Dedifferentiated amniotic fluid mesenchymal stem cell (primary cell): ENCODE results near the gene PFN3.
"Not testable (repeated sequence)": the region's sequence is repeated elsewhere in the genome, so short reads cannot be mapped to it uniquely, and the experiment has no call there.

Experiments used
- DNase-seq: peaks from one replicate; pipeline ENCODE4 v3.0.0-alpha.2; 2016; ENCODE audit errors: extremely low spot score

Gene PFN3

GRCh38 chr5:177425196-177425800 lies 24.8 kb upstream of the PFN3 start:
- no peak for DNase-seq

- DNase-seq: no peak
Measured at GRCh38 chr5:177423671-177424070, 23.2 kb upstream of the PFN3 start.

GRCh38 chr5:177421062-177421798 lies 20.8 kb upstream of the PFN3 start:
- DNase-seq: no peak

DNA sequence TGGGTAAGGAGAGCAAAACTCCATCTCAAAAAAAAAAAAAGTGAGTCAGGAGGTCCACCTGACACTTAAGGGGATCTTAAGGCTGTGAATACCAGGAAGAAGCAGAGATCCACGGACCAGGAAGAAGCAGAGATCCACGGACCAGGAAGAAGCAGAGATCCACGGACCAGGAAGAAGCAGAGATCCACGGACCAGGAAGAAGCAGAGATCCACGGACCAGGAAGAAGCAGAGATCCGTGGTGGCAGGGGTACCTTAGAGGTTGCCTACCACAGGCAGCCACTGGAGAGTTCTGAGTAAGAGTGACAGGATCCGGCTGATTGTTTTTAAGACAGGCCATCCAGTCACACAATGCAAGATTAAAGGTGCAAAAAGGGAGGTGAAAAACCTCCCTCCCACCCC lies 20.0 kb upstream of the PFN3 start:
- DNase-seq: not testable (repeated sequence)

DNA sequence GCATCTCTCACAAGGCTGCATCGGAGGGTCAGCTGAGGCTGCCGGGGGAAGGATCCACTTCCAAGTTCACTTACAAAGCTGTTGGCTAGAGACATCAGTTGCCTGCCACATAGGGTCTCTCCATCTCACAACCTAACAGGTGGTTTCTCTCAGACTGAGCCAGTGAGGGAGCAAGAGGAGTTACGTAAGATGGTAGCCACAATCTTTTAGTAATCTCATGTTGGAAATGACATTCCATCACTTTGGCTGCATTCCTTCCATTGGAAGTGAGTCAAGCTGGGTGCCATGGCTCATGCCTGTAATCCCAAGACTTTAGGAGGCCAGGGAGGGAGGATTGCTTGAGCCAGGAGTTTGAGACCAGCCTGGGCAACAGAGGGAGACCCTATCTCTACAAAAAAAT lies 18.6 kb upstream of the PFN3 start:
- no peak for DNase-seq

DNA sequence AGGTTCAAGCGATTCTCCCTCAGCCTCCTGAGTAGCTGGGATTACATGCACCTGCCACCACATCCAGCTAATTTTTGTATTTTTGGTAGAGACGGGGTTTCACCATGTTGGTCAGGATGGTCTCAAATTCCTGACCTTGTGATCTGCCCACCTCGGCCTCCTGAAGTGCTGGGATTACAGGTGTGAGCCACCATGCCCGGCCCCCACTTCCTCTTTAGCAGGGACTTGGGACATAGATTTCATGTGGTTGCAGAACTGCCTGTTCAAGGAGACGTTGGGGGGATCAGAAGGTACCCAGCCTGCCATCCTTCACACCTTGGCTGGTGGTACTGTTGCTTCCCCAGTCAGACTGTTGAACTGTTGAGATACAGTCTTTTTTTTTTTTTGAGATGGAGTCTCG lies 16.6 kb upstream of the PFN3 start:
- DNase-seq: not testable (repeated sequence)

- no peak for DNase-seq
Measured at GRCh38 chr5:177414481-177414880, 14.0 kb upstream of the PFN3 start.

DNA sequence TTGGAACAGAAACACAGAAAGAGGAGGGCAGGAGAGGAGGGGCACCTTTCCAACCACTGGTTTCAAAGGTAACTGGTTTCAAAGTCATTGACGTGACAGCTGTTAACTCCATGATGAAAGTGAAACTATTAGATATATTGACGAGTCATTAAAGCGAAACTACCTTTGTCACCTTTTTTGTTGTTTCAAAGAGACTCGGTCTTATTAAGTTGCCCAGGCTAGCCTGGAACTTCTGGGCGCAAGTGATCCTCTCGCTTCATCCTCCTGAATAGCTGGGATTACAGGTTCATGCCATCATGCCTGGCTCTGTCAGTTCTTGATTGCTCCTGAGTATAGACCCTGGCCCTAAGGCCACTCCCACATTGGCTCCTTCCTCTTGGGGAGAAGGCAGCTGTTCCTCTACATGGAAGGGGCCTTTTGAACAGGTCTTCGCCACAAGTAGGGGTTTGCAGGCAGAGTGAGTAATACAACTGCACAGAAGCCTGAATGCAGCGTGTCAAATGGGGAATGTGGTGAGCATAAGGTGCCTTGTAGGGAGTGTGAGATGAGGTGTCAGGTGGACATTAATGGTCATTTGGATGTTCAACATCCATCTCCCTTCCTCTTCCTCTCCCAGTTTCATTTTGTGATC lies 12.3 kb upstream of the PFN3 start:
- no peak for DNase-seq

GRCh38 chr5:177410575-177410974 lies 10.1 kb upstream of the PFN3 start:
- no peak for DNase-seq

DNA sequence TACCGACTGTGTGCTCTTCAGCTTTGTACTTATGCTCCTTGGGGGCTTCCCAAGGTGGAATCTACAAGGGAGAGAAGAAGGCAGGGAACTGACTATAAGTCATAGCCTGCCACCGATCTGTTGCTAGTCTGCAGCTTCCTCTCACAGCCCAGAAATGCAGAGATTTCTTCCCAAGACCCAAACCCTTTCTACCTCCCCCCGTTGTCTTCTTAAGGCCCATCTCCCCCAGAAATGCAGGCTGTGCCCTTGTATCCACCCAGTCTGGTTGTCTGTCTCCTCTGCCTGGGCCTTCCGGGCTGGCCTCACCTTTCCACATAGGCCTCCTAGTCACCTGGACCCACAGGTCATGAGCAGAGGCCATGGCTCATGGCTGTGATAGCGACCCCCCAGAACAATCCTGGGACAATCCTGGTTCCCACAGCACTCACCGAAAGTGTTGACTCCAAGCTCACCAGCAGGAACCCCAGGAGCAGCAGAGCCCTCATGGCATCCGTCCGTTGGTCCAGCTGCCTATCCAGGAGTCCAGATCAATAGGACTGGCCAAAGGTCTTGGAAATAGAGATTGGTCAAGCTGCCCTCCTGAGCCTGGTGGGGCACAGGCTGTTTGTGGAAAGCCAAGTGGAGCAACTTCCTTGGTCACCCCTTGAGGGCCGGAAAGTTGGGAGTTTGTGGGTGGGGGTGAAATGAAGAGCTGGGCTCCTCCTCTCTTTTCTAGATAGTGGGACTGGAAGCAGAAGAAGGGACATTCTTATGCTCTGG lies 8.8 kb upstream of the PFN3 start, which contains the start of gene F12:
F12 (minus strand) TSS at position 522 of the 759 bp plus-strand sequence; CDS start at position 485, 37 bp downstream.
- DNase-seq: no peak

- DNase-seq: no peak
Measured at GRCh38 chr5:177405805-177406204, 5.3 kb upstream of the PFN3 start.

GRCh38 chr5:177405312-177405711 lies 4.9 kb upstream of the PFN3 start:
- DNase-seq: no peak

DNA sequence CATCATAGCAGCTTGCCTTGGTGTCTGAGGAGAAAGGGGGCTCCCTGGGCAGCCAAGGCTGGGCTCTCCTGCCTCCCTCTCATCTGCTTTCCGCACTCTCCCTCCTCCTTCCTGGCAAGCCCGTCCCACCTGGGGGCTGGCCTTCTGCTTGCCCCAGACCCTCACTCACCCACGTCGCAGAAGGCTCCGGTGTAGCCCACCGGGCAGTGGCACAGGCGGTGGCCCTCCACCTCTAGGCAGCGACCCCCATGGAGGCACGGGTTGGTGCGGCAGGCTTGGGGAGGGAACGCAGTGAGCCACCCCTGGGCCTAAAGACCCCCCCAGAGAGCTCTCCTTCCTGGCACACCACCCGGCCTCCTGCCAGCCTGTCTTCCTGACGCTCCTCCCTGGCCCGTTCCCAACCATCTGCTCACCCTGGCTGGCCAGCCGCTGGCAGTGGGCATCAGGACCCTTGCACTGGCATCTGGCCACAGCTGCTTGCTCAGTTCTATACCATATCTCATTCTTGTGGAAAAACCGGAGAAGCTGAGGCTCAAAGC lies 4.2 kb upstream of the PFN3 start:
- DNase-seq: no peak

GRCh38 chr5:177403792-177404640 lies 3.6 kb upstream of the PFN3 start:
- DNase-seq: no peak

- DNase-seq: no peak
Measured at GRCh38 chr5:177403102-177403791, 2.8 kb upstream of the PFN3 start.

GRCh38 chr5:177402271-177403043 lies 2.0 kb upstream of the PFN3 start:
- no peak for DNase-seq

DNA sequence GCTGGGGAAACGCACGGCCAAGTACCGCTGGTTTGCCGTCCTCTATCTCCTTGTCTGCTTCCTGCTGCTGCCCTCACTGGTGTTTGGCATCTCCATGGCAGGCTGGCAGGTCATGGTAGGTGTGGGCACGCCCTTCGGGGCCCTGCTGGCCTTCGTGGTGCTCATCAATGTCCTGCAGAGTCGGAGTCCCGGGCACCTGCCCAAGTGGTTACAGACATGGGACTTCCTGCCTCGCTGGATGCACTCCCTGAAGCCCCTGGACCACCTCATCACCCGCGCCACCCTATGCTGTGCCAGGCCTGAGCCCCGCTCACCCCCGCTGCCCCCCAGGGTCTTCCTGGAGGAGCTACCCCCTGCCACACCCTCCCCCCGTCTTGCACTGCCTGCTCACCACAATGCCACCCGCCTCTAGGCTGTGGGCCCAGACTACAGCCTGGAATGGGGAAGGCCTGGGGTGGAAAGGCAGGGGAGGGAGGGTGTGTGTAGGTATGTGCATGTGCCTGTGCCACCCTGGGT lies 2.5 kb downstream of the PFN3 start:
- DNase-seq: no peak

- DNase-seq: no peak
Measured at GRCh38 chr5:177396807-177397206, 3.7 kb downstream of the PFN3 start.

DNA sequence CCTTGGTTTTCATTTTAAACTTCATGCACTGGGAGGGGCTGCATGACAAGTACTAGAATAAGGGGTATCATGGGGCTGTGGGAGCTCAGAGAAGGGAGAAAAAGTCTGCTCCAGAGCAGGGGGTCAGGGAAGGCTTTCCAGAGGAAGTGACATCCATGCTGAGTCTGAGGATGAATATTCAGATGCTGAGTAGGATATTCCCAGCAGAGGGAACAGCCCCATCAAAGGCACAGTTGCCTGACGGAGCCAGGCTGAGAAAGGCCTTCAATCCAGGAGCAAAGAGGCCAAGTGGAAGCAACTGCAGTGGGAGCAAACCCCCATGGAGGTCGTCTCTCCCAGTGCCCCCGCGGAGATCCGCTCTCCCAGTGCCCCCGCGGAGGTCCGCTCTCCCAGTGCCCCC lies 4.4 kb downstream of the PFN3 start:
- DNase-seq: no peak

DNA sequence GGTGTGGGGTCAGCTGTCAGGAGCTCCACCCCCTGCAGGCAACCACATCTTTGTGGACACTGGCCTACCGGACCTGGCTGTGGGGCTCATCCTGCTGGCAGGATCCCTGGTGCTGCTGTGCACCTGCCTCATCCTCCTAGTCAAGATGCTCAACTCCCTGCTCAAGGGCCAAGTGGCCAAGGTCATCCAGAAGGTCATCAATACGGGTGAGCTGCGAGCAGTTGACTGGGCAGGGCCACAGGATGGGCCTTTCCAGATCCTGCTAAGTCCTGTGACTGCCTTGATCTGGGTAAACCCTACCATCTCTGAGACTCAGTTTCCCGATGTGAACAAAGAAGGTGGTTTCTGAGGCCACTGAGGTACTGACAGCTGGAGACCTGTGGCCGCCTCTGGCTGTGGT lies 6.5 kb downstream of the PFN3 start:
- no peak for DNase-seq
